EL (cell line): ENCODE measurements around the gene GNPTG.
A peak's percentile ranks its signal among the peaks of the same experiment; 100 is the strongest.

Experiments
- DNase-seq: peaks from one replicate; pipeline ENCODE4 v3.0.0-alpha.2; 2016

Gene GNPTG

DNA sequence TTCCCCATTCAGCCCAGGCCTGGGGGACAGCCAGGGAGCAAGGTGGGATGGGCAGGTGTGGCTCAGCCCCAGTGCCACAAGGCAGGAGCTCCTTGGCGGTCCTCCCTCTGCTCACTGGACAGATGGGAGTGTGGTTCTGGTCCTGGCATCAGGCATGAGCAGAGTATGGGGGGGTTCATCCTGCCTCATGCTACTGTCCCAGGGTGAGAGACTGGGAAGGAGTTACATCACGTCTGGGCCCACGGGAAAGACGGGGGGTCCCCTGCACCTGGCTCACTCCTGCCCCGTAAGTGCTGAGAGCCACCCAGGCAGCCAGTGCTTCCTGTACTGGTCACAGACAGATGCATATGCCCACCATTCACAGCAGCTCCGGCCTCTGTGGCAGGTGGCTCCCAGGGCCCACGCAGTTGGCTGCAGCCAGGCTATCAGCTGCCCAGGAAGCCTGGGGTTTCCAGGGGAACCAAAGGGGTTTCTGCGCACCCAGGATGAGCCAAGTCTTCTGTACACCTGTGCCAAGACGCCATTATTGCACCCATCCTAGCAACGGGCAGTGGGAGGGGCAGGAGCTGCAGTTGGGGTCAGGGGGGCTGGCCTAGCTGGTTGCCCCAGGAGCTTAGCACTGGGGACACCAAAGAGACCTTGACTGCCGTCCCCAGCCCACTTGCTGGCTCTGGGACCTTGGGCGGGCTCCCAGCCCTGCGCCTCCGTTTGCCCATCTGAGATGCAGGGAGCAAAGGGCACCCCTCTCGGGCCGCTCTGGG lies 16.3 kb upstream of the GNPTG start:
- DNase-seq = no peak

DNA sequence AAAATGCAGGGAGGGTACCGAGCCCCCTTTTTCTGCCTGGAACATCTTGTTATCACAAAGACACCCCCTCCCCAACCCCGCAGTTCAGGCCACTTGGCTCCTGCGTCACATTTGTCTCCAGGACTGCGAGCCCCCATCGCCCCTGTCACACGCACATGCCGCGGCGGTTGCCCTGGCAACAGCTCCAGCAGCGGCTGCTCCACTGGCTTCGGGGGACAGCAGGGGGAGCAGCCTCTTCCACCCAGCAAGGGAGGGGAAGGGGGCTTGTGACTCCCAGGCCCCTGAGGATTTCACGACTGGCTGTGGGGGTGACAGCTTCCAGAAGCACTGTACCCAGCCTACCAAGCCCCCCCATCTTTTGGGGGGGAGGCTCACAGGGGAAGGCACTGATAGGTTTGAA lies 15.7 kb upstream of the GNPTG start:
- no peak for DNase-seq

GRCh38 chr16:1336619-1337018 lies 15.1 kb upstream of the GNPTG start:
- DNase-seq = no peak

GRCh38 chr16:1337486-1337885 lies 14.2 kb upstream of the GNPTG start:
- no peak for DNase-seq

GRCh38 chr16:1338119-1338730 lies 13.5 kb upstream of the GNPTG start:
- DNase-seq = no peak

GRCh38 chr16:1338855-1339675 lies 12.7 kb upstream of the GNPTG start:
- DNase-seq = no peak

DNA sequence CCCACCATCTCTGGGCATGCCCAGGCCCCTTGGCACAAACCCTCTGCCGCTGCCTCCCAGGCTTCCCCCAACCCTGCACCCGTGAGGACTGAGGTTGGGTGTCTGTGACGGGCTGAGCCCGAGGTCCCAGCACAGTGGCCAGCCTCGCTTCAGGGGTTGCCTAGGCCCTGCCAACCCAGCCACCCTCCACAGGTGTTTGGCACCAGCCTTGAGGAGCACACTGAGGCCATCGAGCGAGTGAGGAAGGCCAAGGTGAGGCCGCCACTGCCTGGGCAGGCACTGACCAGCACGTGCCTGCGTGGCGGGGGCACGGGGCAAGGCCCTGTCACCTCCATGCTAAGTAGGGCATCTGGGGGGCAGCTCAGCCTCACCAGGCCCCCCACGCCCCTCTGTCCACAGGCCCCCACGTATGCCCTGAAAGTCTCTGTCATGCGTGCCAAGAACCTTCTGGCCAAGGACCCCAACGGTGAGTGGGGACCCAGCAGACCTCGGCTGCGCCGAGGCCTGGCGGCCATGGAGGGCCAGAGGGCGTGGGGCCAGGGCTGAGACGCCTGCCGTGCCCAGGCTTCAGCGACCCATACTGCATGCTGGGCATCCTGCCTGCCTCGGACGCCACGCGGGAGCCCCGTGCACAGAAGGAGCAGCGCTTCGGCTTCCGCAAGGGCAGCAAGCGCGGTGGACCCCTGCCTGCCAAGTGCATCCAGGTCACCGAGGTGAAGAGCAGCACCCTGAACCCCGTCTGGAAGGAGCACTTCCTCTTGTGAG lies 10.8 kb upstream of the GNPTG start:
- DNase-seq = no peak

GRCh38 chr16:1341495-1342420 lies 10.0 kb upstream of the GNPTG start:
- no peak for DNase-seq

- peak; percentile 91 for DNase-seq
Observed at GRCh38 chr16:1342526-1343427, 9.0 kb upstream of the GNPTG start.

GRCh38 chr16:1343428-1344242 lies 8.1 kb upstream of the GNPTG start:
- DNase-seq = no peak

- no peak for DNase-seq
Observed at GRCh38 chr16:1344499-1344898, 7.2 kb upstream of the GNPTG start.

DNA sequence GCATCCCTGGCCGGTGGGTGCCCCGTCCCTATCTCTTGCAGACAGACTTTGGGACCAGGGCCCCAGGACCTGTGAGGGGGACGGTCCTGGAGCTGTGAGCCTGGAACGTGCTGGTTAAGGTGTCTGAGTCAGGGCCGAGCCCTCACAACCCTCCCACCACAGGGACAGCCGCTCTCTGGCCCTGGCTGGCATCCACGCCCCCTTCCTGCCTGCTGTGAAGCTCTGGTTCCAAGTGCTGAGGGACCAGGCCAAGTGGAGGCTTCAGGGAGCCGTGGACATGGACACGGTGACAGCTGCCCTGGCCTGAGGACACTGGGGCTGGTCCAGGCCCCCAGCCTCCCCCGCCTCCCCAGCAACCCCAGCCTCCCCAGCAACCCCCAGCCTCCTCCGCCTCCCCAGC lies 6.6 kb upstream of the GNPTG start:
- DNase-seq = no peak

DNA sequence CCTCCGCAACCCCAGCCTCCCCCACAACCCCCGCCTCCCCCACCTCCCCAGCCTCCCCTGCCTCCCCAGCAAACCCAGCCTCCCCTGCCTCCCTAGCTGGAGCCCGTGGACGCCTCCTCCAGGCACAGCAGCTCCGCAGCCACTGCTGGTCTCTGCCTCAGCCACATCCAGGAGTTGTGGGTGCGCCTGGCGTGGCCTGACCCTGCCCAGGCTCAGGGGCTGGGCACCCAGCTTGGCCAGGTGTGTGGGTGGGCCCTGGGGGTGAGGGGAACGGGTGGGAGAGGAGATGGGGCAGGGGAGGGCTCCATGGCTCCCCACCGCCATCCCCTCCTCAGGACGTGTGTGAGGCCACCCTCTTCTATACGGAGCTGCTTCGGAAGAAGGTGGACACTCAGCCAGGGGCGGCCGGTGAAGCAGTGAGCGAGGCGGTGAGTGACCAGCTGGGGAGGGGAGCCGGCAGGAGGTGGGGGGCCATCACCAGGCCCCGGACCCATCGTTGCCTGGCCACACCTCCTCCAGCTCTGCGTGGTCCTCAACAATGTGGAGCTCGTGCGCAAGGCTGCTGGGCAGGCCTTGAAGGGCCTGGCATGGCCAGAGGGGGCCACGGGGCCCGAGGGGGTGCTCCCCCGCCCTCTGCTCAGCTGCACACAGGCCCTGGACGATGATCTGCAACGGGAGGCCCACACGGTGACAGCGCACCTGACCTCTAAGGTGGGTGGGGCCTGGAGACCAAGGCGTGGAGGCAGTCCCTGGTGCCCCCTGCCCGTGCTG lies 5.9 kb upstream of the GNPTG start:
- no peak for DNase-seq

DNA sequence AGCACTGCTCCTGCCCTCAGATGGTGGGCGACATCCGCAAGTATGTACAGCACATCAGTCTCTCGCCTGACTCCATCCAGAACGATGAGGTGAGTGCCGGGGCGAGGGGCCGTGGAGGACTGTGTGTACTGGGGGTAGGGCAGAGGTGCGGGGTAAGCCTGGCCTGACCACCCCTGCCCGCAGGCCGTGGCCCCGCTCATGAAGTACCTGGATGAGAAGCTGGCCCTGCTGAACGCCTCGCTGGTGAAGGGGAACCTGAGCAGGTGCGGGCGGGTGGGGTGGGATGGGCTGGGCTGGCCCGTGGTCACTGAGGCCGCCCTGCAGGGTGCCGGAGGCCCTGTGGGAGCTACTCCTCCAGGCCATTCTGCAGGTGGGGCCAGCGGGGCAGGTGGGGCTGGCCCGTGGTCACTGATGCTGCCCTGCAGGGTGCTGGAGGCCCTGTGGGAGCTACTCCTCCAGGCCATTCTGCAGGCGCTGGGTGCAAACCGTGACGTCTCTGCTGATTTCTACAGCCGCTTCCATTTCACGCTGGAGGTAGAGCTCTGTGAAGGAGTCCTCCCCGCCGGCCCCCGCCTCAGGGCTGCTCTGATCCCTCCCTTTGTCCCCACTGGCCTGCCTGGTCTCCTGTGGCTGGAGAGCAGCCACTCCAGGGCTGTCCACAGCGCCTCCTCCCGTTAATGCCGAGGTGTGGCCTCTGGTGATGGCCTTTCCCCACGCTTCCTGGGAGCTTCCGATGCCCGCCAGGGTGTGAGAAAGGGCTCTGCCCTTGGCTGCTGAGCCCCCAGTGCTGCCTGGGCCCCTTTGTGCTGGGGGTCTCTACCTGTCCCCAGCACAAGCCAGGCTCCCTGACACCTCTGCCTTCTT lies 5.1 kb upstream of the GNPTG start:
- no peak for DNase-seq

DNA sequence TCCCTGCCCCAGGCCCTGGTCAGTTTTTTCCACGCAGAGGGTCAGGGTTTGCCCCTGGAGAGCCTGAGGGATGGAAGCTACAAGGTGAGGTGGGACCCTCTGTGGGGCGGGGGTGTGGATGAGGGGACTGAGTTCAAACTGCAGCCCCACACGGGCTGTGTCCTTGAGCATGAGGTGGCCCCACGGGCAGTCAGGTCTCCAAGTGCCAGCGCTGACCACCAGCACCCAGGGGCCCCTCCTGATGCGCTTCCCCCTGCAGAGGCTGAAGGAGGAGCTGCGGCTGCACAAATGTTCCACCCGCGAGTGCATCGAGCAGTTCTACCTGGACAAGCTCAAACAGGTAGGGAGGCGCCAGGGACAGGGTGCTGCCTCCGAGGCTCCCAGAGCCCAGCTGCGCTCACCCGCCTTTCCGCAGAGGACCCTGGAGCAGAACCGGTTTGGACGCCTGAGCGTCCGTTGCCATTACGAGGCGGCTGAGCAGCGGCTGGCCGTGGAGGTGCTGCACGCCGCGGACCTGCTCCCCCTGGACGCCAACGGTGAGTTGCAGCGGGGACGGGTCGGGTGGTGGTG lies 4.4 kb upstream of the GNPTG start:
- DNase-seq = no peak

- no peak for DNase-seq
Observed at GRCh38 chr16:1347962-1348361, 3.8 kb upstream of the GNPTG start.

DNA sequence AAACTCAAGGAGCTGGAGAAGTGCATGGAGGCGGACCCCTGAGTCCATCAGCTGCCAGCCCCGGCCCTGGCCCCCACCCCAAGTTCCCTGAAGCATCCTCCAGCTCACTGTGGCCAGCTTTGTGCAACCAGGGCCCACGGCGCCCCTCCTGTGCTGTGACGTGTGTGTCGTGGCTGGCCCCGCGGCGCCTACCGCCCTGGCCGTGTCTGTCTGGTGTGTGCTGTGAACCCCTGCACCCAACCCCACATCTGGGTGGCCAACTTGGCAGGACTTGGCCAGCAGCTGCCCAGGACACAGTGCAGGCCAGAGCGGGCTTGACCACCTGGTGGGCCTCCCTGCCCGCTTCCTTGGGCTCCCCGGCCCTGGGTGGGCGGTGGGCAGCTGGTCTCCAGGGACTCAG lies 3.3 kb upstream of the GNPTG start:
- DNase-seq = no peak

- DNase-seq = no peak
Observed at GRCh38 chr16:1348926-1349325, 2.8 kb upstream of the GNPTG start.
